Measurements from ENCODE around the gene TMUB1. TPM values are rescaled to one million over a fixed set of nuclear protein-coding genes. Genes with fewer than 3 reads are reported as not detected.

The TMUB1 gene
- polyA plus RNA-seq, 2 of the 4 experiments (the other 2 are of a cell fraction) = 14.0 to 37.7 TPM

- ChIA-PET POLR2A (no interaction called here), CTCF (interaction anchor here (14.7 to 27.1 kb wide), 2 partner anchors 7 to 13 kb away, joined by 412 read pairs; partner anchors contain the start of genes AGAP3, FASTK and TMUB1)
- H3K9me3 ChIP-seq = no peaks in the 10 kb centered on the region
- no peak for DNase-seq (ENCODE audit: low read depth in 1 of 2, low spot score in 1 of 2)
- H3K4me2 ChIP-seq = no peak overlapping the region
- H3K4me1 ChIP-seq = peaks cover 12% of the 10 kb centered on the region
- WGBS (ENCODE audit: missing lambda C conversion rate) = 89% methylated on average over 18 of the region's 20 CpGs
- no peak for FAIRE-seq
- H3K4me3 ChIP-seq = no peak overlapping the region
- TF ChIP-seq GATA3 (IDR thresholded peaks at IDR 0.05; ENCODE audit: borderline replicate concordance) = no peak
- no peak for TF ChIP-seq MAZ (IDR thresholded peaks at IDR 0.05; ENCODE audit: borderline replicate concordance, low read depth, low read length)
- no peak for TF ChIP-seq FOXS1 (CRISPR knock-in tag; IDR thresholded peaks at IDR 0.05)
- TF ChIP-seq POLR2AphosphoS2 (conservative IDR thresholded peaks at IDR 0.05; ENCODE audit: low read length) = no peak
- no peak for TF ChIP-seq HMGXB4 (CRISPR knock-in tag; IDR thresholded peaks at IDR 0.05; ENCODE audit: borderline replicate concordance)
- TF ChIP-seq HOXB5 (CRISPR knock-in tag; IDR thresholded peaks at IDR 0.05) = no peak
- TF ChIP-seq KDM1A (IDR thresholded peaks at IDR 0.05; ENCODE audit: low read depth) = no peak
- no peak for TF ChIP-seq NPAS2 (CRISPR knock-in tag; IDR thresholded peaks at IDR 0.05; ENCODE audit: borderline replicate concordance)
- no peak for TF ChIP-seq SREBF2 (IDR thresholded peaks at IDR 0.05)
- no peak for TF ChIP-seq EP300 (IDR thresholded peaks at IDR 0.05)
- no peak for TF ChIP-seq RFX5 (IDR thresholded peaks at IDR 0.05)
- no peak for TF ChIP-seq FOSB (CRISPR knock-in tag; IDR thresholded peaks at IDR 0.05)
- TF ChIP-seq NFE2L2 (conservative IDR thresholded peaks at IDR 0.05; ENCODE audit: low read length) = no peak
- TF ChIP-seq CHD2 (IDR thresholded peaks at IDR 0.05; ENCODE audit: low read length, partially characterized antibody) = no peak
- TF ChIP-seq TFCP2L1 (CRISPR knock-in tag; IDR thresholded peaks at IDR 0.05) = no peak
- no peak for TF ChIP-seq RCOR1 (IDR thresholded peaks at IDR 0.05; ENCODE audit: low read depth, low read length)
- TF ChIP-seq CEBPB (IDR thresholded peaks at IDR 0.05) = no peak
- TF ChIP-seq, protein P1, sequence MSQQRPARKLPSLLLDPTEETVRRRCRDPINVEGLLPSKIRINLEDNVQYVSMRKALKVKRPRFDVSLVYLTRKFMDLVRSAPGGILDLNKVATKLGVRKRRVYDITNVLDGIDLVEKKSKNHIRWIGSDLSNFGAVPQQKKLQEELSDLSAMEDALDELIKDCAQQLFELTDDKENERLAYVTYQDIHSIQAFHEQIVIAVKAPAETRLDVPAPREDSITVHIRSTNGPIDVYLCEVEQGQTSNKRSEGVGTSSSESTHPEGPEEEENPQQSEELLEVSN (IDR thresholded peaks at IDR 0.05; ENCODE audit: borderline replicate concordance, low read depth) = no peak
- no peak for TF ChIP-seq FOSL2 (IDR thresholded peaks at IDR 0.05)
- TF ChIP-seq FOSL2 (CRISPR knock-in tag; IDR thresholded peaks at IDR 0.05) = no peak
- no peak for TF ChIP-seq TP53 (CRISPR knock-in tag; IDR thresholded peaks at IDR 0.05)
- no peak overlapping the region for H3K27ac ChIP-seq
- no peak for ATAC-seq
These were observed 16.4 kb upstream of the TMUB1 start for GRCh38 chr7:151099486-151100211.

GRCh38 chr7:151095828-151096475 is 12.7 kb upstream of the TMUB1 start:
- DNase-seq (ENCODE audit: low read depth in 1 of 2, low spot score in 1 of 2) (no peak), ATAC-seq (no peak), FAIRE-seq (no peak)
- Histone ChIP-seq H3K27ac (no peak overlapping the region), H3K4me3 (no peak overlapping the region), H3K9me3 (no peaks in the 10 kb centered on the region), H3K4me2 (no peak overlapping the region), H3K4me1 (peaks cover 22% of the 10 kb centered on the region)
- WGBS (ENCODE audit: missing lambda C conversion rate) = 88% methylated on average over 14 of the region's 17 CpGs
- ChIA-PET CTCF (interaction anchor here (0.6 to 27.1 kb wide), 3 partner anchors 9 to 1332 kb away, joined by 3 to 412 read pairs (median 3); partner anchors contain the start of gene AGAP3), POLR2A (no interaction called here)
- TF ChIP-seq CEBPB (IDR thresholded peaks at IDR 0.05) (no peak), POLR2AphosphoS2 (conservative IDR thresholded peaks at IDR 0.05; ENCODE audit: low read length) (no peak), HDAC2 (IDR thresholded peaks at IDR 0.05) (no peak), HMGXB4 (CRISPR knock-in tag; IDR thresholded peaks at IDR 0.05; ENCODE audit: borderline replicate concordance) (no peak), BCL3 (IDR thresholded peaks at IDR 0.05) (no peak), ZNF302 (CRISPR knock-in tag; IDR thresholded peaks at IDR 0.05) (no peak), HOXA7 (CRISPR knock-in tag; IDR thresholded peaks at IDR 0.05) (no peak), CHD2 (IDR thresholded peaks at IDR 0.05; ENCODE audit: low read length, partially characterized antibody) (no peak), ATOH8 (CRISPR knock-in tag; IDR thresholded peaks at IDR 0.05; ENCODE audit: low read depth) (no peak), RNF2 (IDR thresholded peaks at IDR 0.05; ENCODE audit: borderline replicate concordance, low read depth) (no peak), ZSCAN20 (CRISPR knock-in tag; IDR thresholded peaks at IDR 0.05) (no peak), CBX8 (IDR thresholded peaks at IDR 0.05) (no peak), FOXS1 (CRISPR knock-in tag; IDR thresholded peaks at IDR 0.05) (no peak)
